Posterior vena cava (tissue), 2 donors: Measurements from ENCODE around the gene LAMC1. TPM values are rescaled to one million over a fixed set of nuclear protein-coding genes. Genes with fewer than 3 reads are reported as not detected.
A peak's percentile ranks its signal among the peaks of the same experiment; 100 is the strongest.

Experiments used
- DNase-seq: peaks from one replicate; pipeline ENCODE4 v3.0.0-alpha.2; 2020; ENCODE audit warnings: low spot score
- intact Hi-C, 2 donors: fragments of 100-400 bp; cut with DNase I; formaldehyde crosslinking; loops; one replicate each; pipeline versions ENCODE4 v1.14.1 to v1.14.2; 2022 to 2023
- total RNA-seq, 2 donors: library from RNA; stranded (reverse); fragmentation: NEBNext Ultra II Directional; extraction: Animal tissue kit (Norgen Biotek cat#: 25700); gene quantifications; one replicate each; pipeline ENCODE4 v1.2.1, GENCODE V29; 2021
- donor health status: DM: yes; HTN: yes; CAD: no.
- donor health status: DM: yes; HTN: yes; CAD: no.

The LAMC1 gene
- total RNA-seq, 2 donors from 2014 or later: 230 to 254 TPM

- no peak for DNase-seq
- intact Hi-C loops: no loop called here
Measured at GRCh38 chr1:183094351-183094750, 71.1 kb downstream of the LAMC1 start.

GRCh38 chr1:183096351-183096750, 73.1 kb downstream of the LAMC1 start:
- no peak for DNase-seq
- intact Hi-C loops: no loop called here

- intact Hi-C loops: no loop called here
- no peak for DNase-seq
Measured at GRCh38 chr1:183096894-183097293, 73.7 kb downstream of the LAMC1 start.

- intact Hi-C loops: no loop called here
- DNase-seq: no peak
Measured at GRCh38 chr1:183097438-183098051, 74.3 kb downstream of the LAMC1 start.

GRCh38 chr1:183098317-183098716, 75.1 kb downstream of the LAMC1 start:
- intact Hi-C loops: no loop called here

GRCh38 chr1:183100361-183100974, 77.2 kb downstream of the LAMC1 start:
- intact Hi-C loops: no loop called here

More at GRCh38 chr1:183098317-183098716, 75.1 kb downstream of the LAMC1 start:
- DNase-seq: no peak

GRCh38 chr1:183101081-183101480, 77.9 kb downstream of the LAMC1 start:
- intact Hi-C loops: no loop called here
- no peak for DNase-seq

More at GRCh38 chr1:183100361-183100974, 77.2 kb downstream of the LAMC1 start:
- DNase-seq: no peak

- intact Hi-C loops: no loop called here
Measured at GRCh38 chr1:183101841-183102276, 78.6 kb downstream of the LAMC1 start.

GRCh38 chr1:183103147-183103546, 79.9 kb downstream of the LAMC1 start:
- intact Hi-C loops: no loop called here
- DNase-seq: no peak

More at GRCh38 chr1:183101841-183102276, 78.6 kb downstream of the LAMC1 start:
- no peak for DNase-seq

- intact Hi-C loops: no loop called here
- DNase-seq: no peak
Measured at GRCh38 chr1:183103577-183103976, 80.4 kb downstream of the LAMC1 start.

- intact Hi-C loops: loop anchor here in 1 of 2 donors (5.0 kb wide), 1 partner anchor 78 kb away; no protein-coding TSS in a partner anchor
Measured at GRCh38 chr1:183105449-183105848, 82.2 kb downstream of the LAMC1 start.

GRCh38 chr1:183106166-183106565, 82.9 kb downstream of the LAMC1 start:
- no peak for DNase-seq
- intact Hi-C loops: loop anchor here in 1 of 2 donors (5.0 kb wide), 1 partner anchor 79 kb away; no protein-coding TSS in a partner anchor

More at GRCh38 chr1:183105449-183105848, 82.2 kb downstream of the LAMC1 start:
- DNase-seq: no peak

- intact Hi-C loops: loop anchor here in 1 of 2 donors (5.0 kb wide), 1 partner anchor 79 kb away; no protein-coding TSS in a partner anchor
- no peak for DNase-seq
Measured at GRCh38 chr1:183106746-183107145, 83.5 kb downstream of the LAMC1 start.

- DNase-seq: no peak
- intact Hi-C loops: no loop called here
Measured at GRCh38 chr1:183110326-183110880, 87.2 kb downstream of the LAMC1 start.

- no peak for DNase-seq
- intact Hi-C loops: no loop called here
Measured at GRCh38 chr1:183114441-183114840, 91.2 kb downstream of the LAMC1 start.

- intact Hi-C loops: no loop called here
Measured at GRCh38 chr1:183116416-183116815, 93.2 kb downstream of the LAMC1 start.

GRCh38 chr1:183121609-183122008, 98.4 kb downstream of the LAMC1 start:
- DNase-seq: no peak
- intact Hi-C loops: no loop called here

More at GRCh38 chr1:183116416-183116815, 93.2 kb downstream of the LAMC1 start:
- DNase-seq: no peak

- DNase-seq: no peak
- intact Hi-C loops: no loop called here
Measured at GRCh38 chr1:183124259-183124658, 101.0 kb downstream of the LAMC1 start.

- DNase-seq: no peak
- intact Hi-C loops: no loop called here
Measured at GRCh38 chr1:183125279-183125999, 102.2 kb downstream of the LAMC1 start.

- intact Hi-C loops: no loop called here
- DNase-seq: peak; percentile 35
Measured at GRCh38 chr1:183126000-183126366, 102.8 kb downstream of the LAMC1 start.
